ENCODE measurements around the gene OXT. TPM values are rescaled to one million over a fixed set of nuclear protein-coding genes. Genes with fewer than 3 reads are reported as not detected.
A peak's percentile ranks its signal among the peaks of the same experiment; 100 is the strongest.
"Not testable (repeated sequence)": the region's sequence is repeated elsewhere in the genome, so short reads cannot be mapped to it uniquely, and the experiment has no call there.

Gene OXT
- total RNA-seq, 1 donor from 2014 or later: not detected

DNA sequence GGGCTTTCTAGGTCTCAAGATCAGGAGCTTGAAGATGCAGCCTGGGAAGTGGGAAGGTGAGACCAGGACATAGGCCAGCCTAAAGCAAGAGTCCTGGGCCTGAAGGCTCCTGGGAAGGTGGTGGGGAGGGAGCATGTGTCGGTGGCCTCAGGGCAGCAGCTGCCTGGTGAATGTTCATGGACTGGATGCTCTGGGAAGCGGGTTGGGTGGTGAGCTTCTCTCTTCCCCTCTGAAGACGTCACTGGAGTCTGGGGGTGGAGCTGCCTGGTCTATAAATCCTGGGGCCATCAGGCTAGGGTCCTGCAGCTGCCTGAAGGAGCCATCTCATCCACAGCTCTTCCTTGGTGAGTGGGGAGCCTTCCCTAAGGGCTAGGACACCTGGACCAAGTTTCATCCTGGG lies 28.1 kb upstream of the OXT start, which contains the start of gene GNRH2:
GNRH2 (plus strand) TSS at position 301 of the 400 bp plus-strand sequence. CDS start 793 bp downstream, outside the sequence.
- Mint-ChIP-seq H3K27me3 (ENCODE audit: low read depth) (no peaks in the 10 kb centered on the region), H3K4me1 (ENCODE audit: low read depth) (peaks cover 12% of the 10 kb centered on the region), H3K27ac (peak within 1 kb of the TSS; percentile 56), H3K9me3 (no peaks in the 10 kb centered on the region), H3K4me3 (ENCODE audit: low read depth) (no peak within 1 kb of the TSS), H3K36me3 (ENCODE audit: low read depth) (peaks cover 61% of the 10 kb centered on the region)
- intact Hi-C loops (cut with micrococcal nuclease): no loop called here
- no peak for DNase-seq (ENCODE audit: low spot score)

DNA sequence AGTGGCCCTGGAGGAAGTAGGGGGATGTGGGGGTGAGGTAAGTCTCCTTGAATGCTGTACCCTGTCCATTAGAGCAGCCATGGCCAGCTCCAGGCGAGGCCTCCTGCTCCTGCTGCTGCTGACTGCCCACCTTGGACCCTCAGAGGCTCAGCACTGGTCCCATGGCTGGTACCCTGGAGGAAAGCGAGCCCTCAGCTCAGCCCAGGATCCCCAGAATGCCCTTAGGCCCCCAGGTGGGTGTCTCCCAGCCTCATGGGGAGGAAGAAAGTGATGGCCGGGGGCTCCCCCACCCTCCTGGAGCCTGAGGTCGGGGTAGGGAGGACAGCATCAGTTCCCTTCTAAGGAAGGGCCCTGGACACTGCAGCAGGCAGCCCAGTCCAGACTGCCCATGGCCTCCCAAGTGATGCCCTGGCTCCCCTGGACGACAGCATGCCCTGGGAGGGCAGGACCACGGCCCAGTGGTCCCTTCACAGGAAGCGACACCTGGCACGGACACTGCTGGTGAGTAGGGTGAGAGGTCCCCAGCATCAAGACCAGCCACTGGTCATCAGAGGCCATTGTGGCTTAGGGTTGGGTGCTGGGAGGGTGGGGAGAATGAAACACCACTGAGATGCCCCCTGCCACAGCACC lies 27.0 kb upstream of the OXT start:
- no peak for DNase-seq (ENCODE audit: low spot score)
- Mint-ChIP-seq H3K9me3 (no peaks in the 10 kb centered on the region), H3K4me3 (ENCODE audit: low read depth) (peak overlapping the region; percentile 86), H3K27me3 (ENCODE audit: low read depth) (no peaks in the 10 kb centered on the region), H3K4me1 (ENCODE audit: low read depth) (peaks cover 12% of the 10 kb centered on the region), H3K27ac (peak overlapping the region; percentile 49), H3K36me3 (ENCODE audit: low read depth) (peaks cover 57% of the 10 kb centered on the region)
- intact Hi-C loops (cut with micrococcal nuclease): loop anchor here (2.0 kb wide), 2 partner anchors 60 to 172 kb away; partner anchors contain the start of gene PTPRA

DNA sequence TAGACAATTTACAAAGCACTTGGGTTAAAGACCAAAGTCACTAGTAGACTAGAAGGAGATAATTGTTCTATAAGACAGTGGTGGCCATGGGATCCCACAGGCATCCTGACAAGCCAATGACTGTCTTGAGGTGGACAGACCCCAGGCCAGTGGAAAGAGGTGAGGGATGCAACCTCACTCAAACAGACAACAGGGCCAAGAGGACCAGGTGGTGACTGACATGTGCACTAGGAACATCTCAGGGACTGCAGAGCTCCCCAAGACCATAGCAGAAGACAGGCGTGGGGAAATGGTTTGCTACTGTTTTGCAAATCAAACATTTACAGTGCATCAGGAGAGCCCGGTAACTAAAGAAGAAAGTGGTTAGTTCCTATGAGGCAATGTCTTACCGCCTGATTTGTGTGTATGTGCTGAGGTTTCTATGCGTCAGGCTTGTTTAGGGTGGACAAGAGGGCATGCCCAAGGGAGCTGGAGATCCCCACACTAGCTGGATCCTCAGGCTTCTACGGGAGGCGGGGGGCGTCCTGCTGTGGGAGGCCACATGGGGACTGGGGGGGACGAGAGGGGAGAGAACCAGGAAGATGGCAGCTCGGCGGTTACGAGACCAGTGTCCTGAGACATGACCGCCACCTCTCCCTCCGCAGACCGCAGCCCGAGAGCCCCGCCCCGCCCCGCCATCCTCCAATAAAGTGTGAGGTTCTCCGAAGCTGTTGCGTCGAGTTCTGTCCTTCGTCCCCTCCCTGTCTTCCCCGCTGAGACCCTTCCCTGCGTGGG lies 26.2 kb upstream of the OXT start:
- Mint-ChIP-seq H3K27me3 (ENCODE audit: low read depth) (no peaks in the 10 kb centered on the region), H3K27ac (peak overlapping the region; percentile 81), H3K36me3 (ENCODE audit: low read depth) (peaks cover 59% of the 10 kb centered on the region), H3K4me3 (ENCODE audit: low read depth) (peak overlapping the region; percentile 86), H3K9me3 (no peaks in the 10 kb centered on the region), H3K4me1 (ENCODE audit: low read depth) (peaks cover 12% of the 10 kb centered on the region)
- intact Hi-C loops (cut with micrococcal nuclease): loop anchor here (1.0 to 5.0 kb wide), 4 partner anchors 31 to 172 kb away; partner anchors contain the start of genes FASTKD5, PTPRA and UBOX5
- DNase-seq (ENCODE audit: low spot score): no peak

DNA sequence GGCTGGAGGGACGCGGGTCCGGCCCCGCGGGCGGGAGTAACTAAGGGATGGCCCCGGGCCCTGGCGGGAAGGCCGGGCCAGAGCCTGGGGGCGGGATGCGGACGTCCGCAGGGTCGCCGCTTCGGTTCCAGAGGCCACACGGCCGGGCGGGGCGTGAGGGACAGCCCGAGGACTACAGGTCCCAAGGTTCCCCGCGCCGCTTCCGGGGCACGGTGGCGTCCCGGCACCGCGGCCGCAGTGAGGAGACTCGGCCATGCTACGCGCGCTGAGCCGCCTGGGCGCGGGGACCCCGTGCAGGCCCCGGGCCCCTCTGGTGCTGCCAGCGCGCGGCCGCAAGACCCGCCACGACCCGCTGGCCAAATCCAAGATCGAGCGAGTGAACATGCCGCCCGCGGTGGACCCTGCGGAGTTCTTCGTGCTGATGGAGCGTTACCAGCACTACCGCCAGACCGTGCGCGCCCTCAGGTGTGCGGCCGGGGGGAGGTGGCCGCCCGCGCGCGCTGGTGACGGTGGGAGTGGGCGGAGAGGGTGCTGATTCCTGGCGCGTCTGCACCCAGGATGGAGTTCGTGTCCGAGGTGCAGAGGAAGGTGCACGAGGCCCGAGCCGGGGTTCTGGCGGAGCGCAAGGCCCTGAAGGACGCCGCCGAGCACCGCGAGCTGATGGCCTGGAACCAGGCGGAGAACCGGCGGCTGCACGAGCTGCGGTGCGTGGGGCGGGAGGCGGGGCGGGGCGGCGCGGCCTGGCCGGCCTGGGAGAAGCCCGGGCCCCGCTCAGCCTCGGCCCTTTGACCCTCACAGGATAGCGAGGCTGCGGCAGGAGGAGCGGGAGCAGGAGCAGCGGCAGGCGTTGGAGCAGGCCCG lies 25.4 kb upstream of the OXT start, which contains the start of gene MRPS26:
MRPS26 (plus strand) TSS at position 237 of the 861 bp plus-strand sequence; CDS start at position 254, 17 bp downstream.
- H3K4me3 Mint-ChIP-seq (ENCODE audit: low read depth): peak within 1 kb of the TSS; percentile 86
- peaks cover 13% of the 10 kb centered on the region for H3K4me1 Mint-ChIP-seq (ENCODE audit: low read depth)
- peak; percentile 81 for DNase-seq (ENCODE audit: low spot score)
- peak within 1 kb of the TSS; percentile 81 for H3K27ac Mint-ChIP-seq
- H3K9me3 Mint-ChIP-seq: no peaks in the 10 kb centered on the region
- peaks cover 58% of the 10 kb centered on the region for H3K36me3 Mint-ChIP-seq (ENCODE audit: low read depth)
- intact Hi-C loops (cut with micrococcal nuclease): loop anchor here (1.0 to 5.0 kb wide), 4 partner anchors 32 to 173 kb away; partner anchors contain the start of genes FASTKD5, PTPRA and UBOX5
- no peaks in the 10 kb centered on the region for H3K27me3 Mint-ChIP-seq (ENCODE audit: low read depth)

DNA sequence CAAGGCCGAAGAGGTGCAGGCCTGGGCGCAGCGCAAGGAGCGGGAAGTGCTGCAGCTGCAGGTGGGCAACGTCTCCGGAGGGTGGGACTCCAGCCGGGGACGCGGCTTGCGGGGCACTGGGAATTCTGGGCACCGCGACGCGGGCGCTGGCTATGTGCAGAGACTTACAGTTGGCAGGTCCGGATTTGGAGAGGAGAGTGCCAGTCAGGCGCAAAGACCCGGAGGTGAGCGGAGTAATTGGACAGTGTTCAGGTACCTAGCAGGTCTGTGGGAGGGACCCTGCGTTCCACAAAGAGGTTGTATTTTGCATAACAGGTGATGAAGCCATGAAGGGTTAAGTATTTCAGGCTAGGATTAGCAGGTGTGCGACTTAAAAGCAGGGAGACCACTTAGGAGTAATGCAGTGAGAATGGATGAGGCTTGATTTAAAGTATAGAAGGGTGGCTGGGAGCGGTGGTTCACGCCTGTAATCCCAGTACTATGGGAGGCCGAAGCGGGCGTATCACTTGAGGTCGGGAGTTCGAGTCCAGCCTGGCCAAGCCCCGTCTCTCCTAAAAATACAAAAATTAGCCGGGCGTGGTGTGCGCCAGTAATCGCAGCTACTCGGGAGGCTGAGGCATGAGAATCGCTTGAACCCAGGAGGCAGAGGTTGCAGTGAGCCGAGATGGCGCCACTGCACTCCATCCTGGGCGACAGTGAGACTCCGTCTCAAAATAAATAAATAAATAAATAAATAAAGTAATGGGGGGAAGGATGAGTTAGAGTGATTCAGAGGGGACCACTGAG lies 24.6 kb upstream of the OXT start:
- H3K4me3 Mint-ChIP-seq (ENCODE audit: low read depth): peak overlapping the region; percentile 86
- DNase-seq (ENCODE audit: low spot score): no peak
- no peaks in the 10 kb centered on the region for H3K27me3 Mint-ChIP-seq (ENCODE audit: low read depth)
- peaks cover 53% of the 10 kb centered on the region for H3K36me3 Mint-ChIP-seq (ENCODE audit: low read depth)
- H3K27ac Mint-ChIP-seq: peak overlapping the region; percentile 69
- peaks cover 13% of the 10 kb centered on the region for H3K4me1 Mint-ChIP-seq (ENCODE audit: low read depth)
- H3K9me3 Mint-ChIP-seq: no peaks in the 10 kb centered on the region
- intact Hi-C loops (cut with micrococcal nuclease): loop anchor here (5.0 kb wide), 1 partner anchor 110 kb away; the partner anchor contains the start of genes FASTKD5 and UBOX5

- no peaks in the 10 kb centered on the region for H3K9me3 Mint-ChIP-seq
- DNase-seq (ENCODE audit: low spot score): no peak
- H3K4me3 Mint-ChIP-seq (ENCODE audit: low read depth): peak overlapping the region; percentile 86
- H3K27ac Mint-ChIP-seq: peak overlapping the region; percentile 33
- peaks cover 45% of the 10 kb centered on the region for H3K36me3 Mint-ChIP-seq (ENCODE audit: low read depth)
- H3K4me1 Mint-ChIP-seq (ENCODE audit: low read depth): peaks cover 13% of the 10 kb centered on the region
- H3K27me3 Mint-ChIP-seq (ENCODE audit: low read depth): no peaks in the 10 kb centered on the region
- intact Hi-C loops (cut with micrococcal nuclease): loop anchor here (5.0 kb wide), 1 partner anchor 110 kb away; the partner anchor contains the start of genes FASTKD5 and UBOX5
Measured at GRCh38 chr20:3047486-3048419, 23.7 kb upstream of the OXT start.

DNA sequence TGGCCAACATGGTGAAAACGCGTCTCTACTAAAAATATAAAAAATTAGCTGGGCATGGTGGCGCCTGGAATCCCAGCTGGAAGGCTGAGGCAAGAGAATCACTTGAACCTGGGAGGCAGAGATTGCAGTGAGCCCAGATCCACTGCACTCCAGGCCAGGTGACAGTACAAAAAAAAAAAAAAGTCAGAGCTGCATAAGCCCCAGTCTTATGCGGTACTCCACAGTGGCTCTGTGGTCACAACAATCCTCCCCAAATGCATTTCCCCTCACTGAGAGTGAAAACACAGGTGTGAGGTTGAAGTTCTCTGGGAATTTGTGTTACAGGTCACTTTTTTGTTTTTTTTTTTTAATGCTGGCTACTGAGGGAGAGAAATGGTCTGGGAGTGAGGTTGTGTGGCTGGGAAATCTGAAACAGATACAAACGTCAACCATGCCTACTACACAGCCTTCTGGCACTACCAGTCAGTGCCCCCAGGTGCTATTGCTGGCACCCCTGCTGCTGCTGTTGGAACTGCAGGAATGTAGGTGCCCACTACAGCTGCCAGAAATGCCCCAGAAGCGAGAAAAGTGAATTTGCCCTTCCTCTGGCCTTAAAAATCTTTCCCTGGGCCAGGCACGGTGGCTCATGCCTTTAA lies 19.9 kb upstream of the OXT start:
- Mint-ChIP-seq H3K4me3 (ENCODE audit: low read depth) (no peak overlapping the region), H3K36me3 (ENCODE audit: low read depth) (peaks cover 40% of the 10 kb centered on the region), H3K4me1 (ENCODE audit: low read depth) (peaks cover 8% of the 10 kb centered on the region), H3K27me3 (ENCODE audit: low read depth) (no peaks in the 10 kb centered on the region), H3K27ac (no peak overlapping the region), H3K9me3 (no peaks in the 10 kb centered on the region)
- intact Hi-C loops (cut with micrococcal nuclease): loop anchor here (10.0 kb wide), 1 partner anchor 263 kb away; no protein-coding TSS in a partner anchor
- DNase-seq (ENCODE audit: low spot score): no peak

DNA sequence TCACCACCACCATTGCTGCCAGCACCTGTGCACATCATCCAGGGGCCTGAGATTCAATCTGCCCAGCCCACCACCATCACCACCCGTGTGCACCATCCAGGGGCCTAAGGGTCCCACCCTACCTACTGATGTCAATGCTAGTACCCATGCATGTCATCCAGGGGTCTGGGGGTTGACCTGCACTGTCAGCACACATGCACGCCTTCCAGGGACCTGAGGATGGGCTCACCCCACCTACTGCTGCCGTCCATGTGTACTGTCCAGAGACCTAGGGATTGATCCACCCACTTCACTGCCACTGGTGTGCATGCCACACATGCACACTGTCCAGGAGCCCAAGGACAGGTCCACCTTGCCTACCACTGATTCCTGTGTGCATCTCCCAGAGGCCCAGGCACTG lies 11.9 kb upstream of the OXT start:
- no peak for DNase-seq (ENCODE audit: low spot score)
- no peak overlapping the region for H3K4me3 Mint-ChIP-seq (ENCODE audit: low read depth)
- intact Hi-C loops (cut with micrococcal nuclease): loop anchor here (10.0 kb wide), 1 partner anchor 255 kb away; no protein-coding TSS in a partner anchor
- H3K4me1 Mint-ChIP-seq (ENCODE audit: low read depth): peaks cover 1% of the 10 kb centered on the region
- no peaks in the 10 kb centered on the region for H3K9me3 Mint-ChIP-seq
- H3K36me3 Mint-ChIP-seq (ENCODE audit: low read depth): no peaks in the 10 kb centered on the region
- H3K27ac Mint-ChIP-seq: no peak overlapping the region
- peaks cover 1% of the 10 kb centered on the region for H3K27me3 Mint-ChIP-seq (ENCODE audit: low read depth)

DNA sequence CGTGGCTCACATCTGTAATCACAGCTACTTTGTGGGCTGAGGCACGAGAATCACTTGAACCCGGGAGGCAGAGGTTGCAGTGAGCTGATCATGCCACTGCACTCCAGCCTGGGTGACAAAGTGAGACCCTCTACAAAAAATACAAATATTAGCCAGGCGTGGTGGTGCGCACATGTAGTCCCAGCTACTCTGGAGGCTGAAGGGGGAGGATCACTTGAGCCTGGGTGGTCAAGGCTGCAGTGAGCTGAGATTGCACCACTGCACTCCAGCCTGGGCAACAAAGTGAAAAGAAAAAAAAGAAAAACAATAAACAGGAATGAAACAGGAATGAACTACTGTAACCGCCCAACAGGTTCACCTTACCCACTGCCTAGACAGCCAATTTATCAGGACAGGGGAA lies 7.3 kb upstream of the OXT start:
- H3K4me1 Mint-ChIP-seq (ENCODE audit: low read depth): not testable (repeated sequence)

DNA sequence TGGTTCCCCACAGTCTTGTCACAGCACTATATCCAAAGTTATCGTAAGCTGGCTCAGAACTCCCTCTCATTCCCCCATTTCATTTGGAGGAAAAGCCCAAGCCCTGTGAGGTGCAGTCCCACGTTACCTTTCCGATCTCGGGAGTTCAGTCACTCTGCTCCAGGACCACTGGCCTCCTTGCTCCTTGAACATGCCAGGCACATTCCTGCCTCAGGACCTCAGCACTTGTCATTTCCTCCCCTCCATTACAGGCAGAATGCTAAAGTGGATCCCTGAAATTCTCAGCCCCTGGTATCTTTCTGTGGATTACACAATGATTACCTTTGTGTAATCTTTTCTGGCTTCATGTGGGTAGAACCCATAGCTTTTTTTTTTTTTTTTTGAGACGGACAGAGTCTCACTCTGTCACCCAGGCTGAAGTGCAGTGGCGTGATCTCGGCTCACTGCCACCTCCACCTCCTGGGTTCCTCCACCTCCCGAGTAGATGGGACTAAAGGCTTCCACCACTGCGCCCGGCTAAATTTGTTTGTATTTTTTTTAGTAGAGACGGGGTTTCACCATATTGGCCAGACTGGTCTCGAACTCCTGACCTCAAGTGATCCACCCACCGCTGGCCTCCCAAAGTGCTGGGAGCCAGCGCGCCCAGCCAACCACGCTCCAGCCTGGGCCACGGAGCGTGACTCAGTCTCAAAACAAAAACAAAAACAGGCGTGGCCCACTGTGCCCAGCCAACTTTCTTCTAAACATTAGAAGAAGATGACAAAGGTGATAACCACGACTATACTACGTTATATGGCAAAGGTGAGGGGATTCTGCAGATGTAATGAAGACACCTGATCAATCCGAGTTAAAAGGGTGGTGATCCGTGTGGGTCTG lies 4.0 kb upstream of the OXT start:
- Mint-ChIP-seq H3K4me1 (ENCODE audit: low read depth) (peaks cover 10% of the 10 kb centered on the region), H3K36me3 (ENCODE audit: low read depth) (peaks cover 4% of the 10 kb centered on the region)

More for the DNA sequence above, 7.3 kb upstream of the OXT start:
- H3K27me3 Mint-ChIP-seq (ENCODE audit: low read depth); H3K4me3 Mint-ChIP-seq (ENCODE audit: low read depth); H3K36me3 Mint-ChIP-seq (ENCODE audit: low read depth); DNase-seq (ENCODE audit: low spot score); H3K9me3 Mint-ChIP-seq; H3K27ac Mint-ChIP-seq; intact Hi-C loops (cut with micrococcal nuclease): not testable (repeated sequence)

More for the DNA sequence above, 4.0 kb upstream of the OXT start:
- Mint-ChIP-seq H3K9me3 (no peaks in the 10 kb centered on the region), H3K4me3 (ENCODE audit: low read depth) (no peak overlapping the region), H3K27ac (no peak overlapping the region), H3K27me3 (ENCODE audit: low read depth) (peaks cover 8% of the 10 kb centered on the region)
- DNase-seq (ENCODE audit: low spot score): no peak
- intact Hi-C loops (cut with micrococcal nuclease): no loop called here

Data from activated T-helper 2 cell treated with anti-CD3 and anti-CD28 coated beads, Interferon-gamma antibody, Interleukin-2, Interleukin-4, amounts not matched to agents 10 μg/mL and 5 μg/mL and 100 μg/mL, durations not matched to agents 14 hours and 24 hours and 36 hours (primary cell).